HG03469 (cell line): ENCODE results near the gene PLEKHA5.
"Not testable (repeated sequence)": the region's sequence is repeated elsewhere in the genome, so short reads cannot be mapped to it uniquely, and the experiment has no call there.

Experiments used
- ATAC-seq: cut with Tn5 transposase; IDR thresholded peaks from one replicate; pipeline ENCODE4 v1.9.1; 2021; ENCODE audit warnings: mild to moderate bottlenecking, moderate library complexity, moderate number of reproducible peaks; ENCODE audit not compliant: unreplicated experiment

PLEKHA5 gene

DNA sequence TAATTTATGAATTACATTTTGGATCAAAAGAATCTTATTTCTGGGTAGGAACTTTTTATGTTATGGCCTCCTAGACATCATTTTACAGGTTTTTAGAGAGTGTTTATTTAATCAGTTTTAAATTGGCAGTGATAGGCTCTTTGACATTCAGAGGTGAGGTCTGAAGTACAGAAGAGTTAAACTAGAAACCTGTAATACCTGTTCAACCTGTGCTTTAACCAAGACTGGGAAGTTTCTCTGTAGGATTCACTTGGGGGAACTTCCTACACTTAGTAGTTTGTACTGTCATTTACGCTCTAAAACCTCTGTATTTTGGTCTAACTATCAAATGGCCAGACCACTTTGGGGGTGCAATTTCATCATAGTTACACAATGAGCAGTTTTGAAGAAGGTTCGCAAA is 35.9 kb downstream of the PLEKHA5 start:
- no peak for ATAC-seq

DNA sequence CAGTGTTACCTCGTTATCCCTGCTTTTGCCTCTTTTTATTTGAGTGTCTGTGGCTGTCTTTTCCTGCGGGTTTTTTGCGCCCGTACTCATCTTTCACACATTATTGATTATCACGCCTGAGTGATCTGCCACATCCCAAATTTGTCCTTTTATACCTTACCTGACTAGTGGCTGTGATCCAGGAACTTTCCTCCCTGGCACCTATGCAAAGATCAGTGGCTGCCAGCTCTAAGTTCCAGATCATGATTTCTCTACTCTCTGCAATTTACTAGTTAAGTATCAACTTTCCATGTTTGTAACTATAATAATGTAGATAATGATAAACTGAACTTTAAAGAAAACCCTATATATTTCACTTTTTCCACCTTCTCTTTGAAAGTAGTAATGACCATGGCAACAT is 36.9 kb downstream of the PLEKHA5 start:
- ATAC-seq = no peak

DNA sequence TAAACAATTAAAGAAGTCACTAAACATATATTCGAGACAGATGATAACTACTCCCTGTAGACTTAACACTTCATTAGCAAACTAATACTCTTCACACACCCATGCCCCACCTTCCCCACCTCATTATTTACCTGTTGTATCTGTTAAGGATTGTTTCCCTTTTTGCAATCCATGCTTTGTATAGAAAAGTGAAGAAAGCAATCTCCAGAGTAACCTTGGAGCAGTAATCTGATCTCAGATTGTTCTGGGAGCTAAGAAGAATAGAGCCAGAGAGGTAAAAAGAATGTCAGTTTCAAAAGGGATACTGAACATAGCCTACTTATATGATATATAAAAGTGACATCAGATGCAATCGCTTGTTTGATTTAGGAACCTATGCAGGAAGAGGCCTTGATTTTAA is 37.4 kb downstream of the PLEKHA5 start:
- no peak for ATAC-seq

DNA sequence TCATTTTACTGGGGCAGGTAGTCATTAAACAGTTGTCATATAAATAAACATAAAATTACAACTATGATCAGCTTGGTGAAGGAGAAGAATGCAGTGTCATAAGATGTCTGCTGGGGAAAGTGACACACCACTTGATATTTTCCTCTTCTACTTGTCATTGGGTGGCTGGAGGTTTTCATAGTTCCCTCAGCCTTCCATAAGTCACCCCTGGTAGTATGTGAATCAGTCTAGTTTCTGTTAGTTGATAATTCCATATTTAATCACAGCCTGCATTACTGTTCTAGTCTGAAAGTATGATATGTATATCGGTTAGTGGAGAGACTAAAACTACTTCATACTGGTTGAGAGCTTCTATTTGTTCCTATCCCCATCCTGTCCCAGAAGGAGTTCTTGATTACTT is 38.2 kb downstream of the PLEKHA5 start:
- no peak for ATAC-seq

DNA sequence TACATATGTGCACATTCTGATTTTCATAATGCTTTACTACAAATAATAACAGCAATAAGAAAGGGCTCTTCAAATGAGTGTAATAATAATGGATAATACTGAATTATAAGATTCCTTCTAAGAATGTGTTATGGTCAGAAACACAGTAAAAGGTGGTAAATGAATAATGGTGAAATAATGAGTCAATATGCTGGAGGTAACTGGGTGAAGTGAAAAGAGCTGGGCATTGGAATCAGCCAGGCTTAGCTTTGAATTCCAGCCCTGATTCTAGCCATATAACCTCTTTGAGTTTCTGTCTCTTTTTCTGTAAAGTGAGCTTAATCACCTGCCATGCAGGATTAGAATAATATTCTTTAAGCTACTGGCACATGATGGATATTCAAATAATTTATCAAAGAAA is 39.1 kb downstream of the PLEKHA5 start:
- ATAC-seq = no peak

DNA sequence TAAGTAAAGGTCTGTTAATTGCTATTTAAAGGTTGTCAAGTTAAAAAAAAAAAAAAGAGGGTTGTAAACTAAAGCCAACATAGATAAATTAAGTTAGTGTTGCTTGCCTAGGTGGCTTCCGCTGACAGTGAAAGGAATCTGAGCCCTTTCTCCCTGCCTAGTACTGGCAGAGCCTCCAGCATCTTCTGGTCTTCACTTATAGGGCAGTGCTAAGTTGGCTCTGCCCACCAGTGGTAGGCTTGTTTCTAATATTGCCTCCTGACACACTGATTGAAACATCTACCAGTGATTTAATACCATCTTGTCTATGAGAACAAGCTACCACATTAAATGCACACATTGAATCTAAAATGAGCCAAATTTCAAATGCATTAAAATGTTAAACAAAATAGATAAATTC is 39.7 kb downstream of the PLEKHA5 start:
- no peak for ATAC-seq

DNA sequence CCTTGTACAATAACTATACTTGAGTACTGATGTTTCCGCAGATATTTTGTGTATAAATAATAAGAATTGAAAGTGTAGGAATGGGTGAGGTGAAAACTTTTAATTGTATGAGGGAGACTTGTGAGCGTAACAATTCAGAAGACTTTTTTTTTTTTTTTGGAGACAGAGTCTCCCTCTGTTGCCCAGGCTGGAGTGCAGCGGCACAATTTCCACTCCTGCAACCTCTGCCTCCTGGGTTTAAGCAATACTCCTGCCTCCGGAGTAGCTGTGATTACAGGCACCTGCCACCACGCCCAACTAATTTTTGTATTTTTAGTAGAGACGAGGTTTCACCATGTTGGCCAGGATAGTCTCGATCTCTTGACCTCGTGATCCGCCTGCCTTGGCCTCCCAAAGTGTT is 40.8 kb downstream of the PLEKHA5 start:
- not testable (repeated sequence) for ATAC-seq

DNA sequence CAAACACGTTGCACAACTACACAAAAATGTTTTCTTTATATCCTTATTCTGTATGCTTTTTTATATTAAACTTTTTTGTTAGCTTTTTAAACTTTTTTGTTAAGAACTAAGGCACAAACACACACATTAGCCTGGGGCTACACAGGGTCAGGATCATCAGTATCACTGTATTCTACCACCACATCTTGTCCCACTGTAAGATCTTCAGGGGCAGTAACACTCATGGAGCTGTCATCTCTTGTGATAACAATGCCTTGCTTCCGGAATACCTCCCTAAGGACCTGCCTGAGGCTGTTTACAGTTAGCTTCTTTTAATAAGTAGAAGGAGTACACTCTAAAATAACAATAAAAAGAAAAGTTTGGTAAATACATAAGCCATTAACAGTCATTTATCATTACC is 42.2 kb downstream of the PLEKHA5 start:
- ATAC-seq = no peak

DNA sequence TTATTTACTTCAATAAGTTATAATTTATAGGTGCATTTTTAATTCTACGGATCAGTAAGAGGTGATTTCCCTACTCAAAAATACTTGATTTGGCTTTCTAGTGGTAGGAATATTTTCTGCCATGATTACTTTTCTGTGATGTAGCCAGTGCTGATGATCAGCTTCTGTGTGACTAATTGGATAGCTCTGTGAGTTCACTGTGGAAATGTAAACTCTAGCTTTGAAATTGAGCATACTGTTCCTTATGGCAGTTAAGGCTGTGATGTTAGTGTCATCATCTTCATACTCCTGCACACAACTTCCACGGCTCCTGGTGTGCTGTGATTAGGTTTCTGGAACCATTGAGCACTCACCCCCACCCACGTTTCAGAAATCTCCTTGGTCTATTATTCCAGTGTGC is 48.2 kb downstream of the PLEKHA5 start:
- no peak for ATAC-seq

DNA sequence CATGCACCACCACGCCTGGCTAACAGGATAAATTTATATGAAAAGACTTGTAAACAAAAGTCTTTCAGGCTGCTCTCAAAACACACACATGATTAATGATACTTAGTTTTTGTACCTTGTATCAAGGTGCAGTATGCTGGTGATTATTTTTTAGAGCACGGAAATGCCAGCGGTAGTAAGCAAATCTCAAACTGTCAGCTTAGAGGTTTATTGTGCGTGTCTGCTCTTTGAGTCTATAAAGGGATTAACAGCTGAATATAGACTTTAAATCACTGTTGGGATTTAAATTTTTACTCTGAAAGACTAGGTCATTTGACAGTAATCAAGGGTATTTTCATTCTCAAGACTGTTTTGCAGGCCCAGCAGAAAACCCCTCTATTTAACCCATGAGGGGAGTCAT is 50.5 kb downstream of the PLEKHA5 start:
- no peak for ATAC-seq

DNA sequence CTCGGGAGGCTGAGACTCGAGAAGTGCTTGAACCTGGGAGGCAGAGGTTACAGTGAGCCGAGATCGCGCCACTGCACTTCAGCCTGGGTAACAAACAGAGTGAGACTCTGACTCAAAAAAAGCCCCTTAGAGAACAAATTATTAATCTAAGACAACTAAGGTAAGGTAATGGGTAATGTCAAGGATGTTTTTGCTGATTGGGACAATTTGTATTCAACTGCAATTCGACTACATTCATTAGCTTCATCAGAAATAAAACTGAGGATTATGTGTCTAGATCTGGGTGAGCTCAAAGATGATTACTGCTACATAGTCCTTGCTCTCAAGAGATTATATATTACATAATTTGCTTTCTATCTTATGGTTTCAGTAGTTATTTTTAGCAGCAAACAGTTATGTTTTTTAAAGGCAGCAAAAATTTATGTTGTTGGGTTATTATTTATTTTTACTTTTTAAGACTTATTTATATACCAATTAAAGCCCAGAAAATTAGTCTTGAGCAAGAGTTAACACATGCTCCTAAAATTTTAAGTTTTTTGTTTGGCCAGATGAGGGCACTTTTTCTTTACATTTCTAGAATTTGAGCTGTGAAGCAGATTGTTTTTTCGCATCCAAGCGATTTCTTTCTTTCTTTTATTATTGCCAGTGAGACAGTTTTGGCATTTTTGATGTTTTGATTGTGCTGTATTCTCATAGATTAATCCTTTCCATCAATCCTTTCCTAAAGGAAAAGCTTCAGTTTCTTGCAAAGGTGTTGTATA is 52.3 kb downstream of the PLEKHA5 start:
- ATAC-seq = no peak

DNA sequence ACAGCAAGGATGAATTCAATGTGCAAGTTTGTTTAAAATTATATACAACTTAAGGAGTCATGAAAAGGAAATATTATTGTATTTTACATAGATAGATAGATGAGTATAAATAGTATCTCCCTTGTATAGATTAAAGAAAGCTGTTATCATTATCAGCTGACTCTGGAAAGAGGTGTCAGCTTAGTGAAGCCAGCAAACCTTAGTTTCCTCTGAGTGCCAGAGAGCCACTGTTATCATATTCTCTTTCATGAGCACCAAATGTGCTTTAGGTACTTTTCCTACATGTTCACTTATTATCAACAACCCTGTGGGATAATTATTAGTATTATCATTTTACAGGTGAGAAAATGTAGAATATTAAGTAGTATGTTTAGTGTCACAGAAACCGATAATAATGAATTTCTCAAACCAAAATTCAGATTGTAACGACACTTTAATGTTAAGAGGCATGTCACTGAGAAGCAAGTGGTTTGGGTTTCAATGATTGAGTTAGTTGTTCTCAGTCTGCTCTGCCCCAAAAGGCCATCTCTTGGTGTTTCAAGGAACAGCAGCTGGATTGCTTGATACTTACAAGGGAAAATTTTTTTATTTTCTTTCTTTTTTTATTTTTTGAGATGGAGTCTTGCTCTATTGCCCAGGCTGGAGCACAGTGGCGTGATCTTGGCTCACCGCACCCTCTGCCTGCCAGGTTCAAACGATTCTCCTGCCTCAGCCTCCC is 53.7 kb downstream of the PLEKHA5 start:
- ATAC-seq = no peak

DNA sequence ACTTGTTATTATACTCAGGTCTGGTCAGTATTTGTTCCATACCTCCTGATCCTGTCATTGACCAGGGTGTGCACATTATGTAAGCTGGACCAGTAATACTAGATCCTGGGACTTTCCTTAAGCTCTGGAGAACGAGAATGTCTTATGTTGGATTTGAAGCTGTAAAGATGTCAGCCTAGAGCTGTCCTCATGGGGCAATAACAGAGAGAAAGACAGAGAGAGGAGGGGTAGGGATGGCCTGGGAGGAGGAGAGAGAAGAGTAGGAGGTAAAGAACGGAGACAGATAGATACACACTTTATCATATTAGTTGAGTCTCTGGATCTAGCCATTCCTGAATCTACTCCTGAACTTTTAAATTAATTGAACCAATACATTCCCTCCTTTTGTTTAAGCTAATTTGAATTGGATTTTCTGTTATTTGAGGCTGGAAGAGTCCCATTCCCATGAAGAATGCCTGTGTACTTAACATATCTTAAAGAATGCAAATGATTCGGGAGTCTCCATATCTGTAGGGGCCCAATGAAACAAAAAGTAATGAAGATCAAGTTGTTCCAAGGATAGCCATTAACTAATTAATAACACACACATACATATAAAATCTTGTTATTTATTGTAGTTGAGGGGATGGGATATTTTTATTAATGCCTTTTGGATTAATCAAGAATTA is 55.9 kb downstream of the PLEKHA5 start:
- no peak for ATAC-seq

DNA sequence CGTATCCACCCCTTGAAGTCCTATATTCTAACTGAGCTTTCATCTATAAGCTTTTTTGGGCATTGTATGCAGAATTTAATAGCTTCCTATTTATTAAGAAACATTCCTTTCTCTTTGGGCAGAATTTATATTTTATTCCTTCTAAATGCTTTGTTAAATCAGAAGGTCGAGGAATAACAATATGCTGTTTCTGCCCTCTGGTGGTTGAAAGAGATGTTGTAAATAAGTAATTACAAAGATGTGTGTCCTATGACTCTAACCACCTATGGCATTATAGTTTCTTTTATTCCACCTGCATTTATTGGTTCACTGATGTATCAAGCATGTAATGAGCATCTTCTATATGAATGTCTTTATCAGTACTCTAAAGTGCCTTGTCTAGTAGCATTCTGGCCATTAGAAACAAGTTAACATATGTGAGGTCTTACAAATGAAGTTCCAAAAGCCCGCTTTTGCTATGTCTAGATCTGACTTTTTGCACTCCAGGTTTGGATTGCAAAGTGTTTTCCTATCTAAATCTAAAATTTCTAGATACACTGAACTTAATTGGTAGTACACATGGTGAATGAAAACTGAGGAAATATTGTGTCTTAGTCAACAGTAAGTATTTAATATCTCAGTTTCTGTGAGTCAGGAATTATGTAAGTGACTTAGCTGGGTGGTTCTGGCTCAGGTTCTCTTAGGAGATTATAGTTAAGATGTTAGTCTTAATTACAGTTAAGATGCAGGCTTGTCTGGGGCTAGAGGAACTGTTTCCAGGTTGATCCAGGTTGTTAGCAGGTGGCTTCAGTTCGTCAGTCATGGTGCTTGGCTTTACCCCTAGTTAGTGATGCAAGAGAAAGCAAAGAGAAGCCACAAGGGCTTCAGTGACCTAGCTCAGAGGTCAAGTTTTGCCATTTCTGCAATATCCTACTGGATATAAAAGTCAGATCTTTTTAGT is 57.5 kb downstream of the PLEKHA5 start:
- ATAC-seq = no peak

DNA sequence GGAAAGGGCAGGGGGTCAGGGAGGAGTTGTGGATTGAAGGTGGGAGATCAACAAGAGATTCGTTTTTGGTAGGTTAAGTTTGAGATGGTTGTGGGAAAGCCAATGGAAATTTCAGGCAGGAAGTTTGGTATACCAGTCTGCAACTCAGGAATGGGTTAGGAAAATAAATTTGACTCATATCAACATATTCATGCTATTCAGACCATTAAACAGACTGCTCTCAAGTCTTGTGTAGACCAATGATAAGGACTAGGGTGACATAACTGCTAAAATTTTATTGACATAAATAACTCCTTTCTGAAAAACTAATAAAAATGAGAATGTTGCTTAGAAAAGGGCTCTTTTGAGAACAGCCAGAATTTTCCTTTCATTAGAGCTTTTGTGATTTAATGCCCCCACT is 60.0 kb downstream of the PLEKHA5 start:
- no peak for ATAC-seq

DNA sequence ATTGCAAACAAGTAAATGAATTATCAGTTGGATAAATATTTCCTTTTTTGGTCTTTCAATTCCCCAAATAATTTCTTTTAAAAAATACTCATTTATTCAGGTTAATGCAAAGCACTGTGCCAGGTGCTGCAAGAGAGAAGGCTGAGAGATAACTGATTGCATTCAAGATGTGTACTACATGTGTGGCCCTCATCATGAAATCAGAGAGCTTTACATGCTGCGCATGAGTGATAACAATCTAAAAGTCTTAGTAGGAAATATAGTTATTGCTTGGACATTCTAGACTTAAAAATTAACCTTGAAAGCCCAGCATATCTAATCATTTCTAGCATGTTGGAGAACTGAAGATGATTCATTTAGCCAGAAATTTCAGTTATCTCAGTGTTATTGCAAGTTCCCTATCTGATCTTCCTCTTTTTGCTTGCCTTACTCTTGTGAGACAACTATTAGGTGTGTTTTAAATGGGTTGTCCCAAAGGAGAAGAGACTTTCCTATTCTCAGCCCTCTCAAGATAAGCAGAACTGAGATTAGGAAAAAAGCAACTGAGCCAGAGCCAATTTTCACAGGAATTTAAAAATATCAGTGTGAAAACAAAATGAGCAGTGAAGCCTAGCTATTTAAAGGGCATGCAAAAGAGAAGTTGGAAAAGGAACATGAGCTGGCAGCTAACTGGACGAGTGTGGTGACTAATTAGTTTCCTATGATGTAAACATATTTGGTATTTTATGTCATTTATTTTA is 60.9 kb downstream of the PLEKHA5 start:
- no peak for ATAC-seq

DNA sequence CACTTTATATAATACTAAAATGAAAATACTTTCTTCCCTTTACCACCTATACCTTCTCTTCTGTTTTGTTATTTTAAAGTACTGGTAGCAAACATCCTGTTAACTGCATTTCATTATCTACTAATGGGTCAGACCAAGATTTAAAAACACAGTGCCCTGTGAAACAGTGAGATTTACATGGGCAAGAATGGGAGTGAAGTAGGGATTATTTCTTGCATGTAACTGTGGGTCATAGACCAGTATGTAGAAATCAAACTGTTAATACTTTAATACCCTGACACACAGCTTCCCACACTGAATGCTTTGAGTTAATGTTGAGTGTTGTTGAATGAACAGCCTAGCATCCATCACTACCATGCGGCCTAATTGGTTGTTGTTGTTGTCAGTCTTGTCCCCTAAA is 61.6 kb downstream of the PLEKHA5 start:
- ATAC-seq = no peak

DNA sequence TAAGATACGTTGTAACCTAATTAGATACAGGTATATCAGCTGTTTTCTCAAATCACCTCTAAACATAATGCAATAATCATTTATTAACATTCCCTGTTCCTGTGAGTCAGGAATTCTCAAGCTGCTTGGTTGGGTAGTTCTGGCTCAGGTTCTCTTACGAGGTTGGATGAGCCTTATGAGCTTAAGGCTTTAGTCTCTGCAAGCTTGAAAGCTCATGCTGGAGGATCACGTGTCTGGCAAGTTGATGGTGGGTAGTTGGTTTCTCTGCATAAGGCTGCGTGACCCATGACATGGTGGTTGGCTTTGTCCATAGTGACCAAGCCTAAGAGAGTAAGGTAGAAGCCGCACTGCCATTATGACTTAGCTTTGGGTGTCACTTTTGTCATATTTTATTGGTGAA is 62.0 kb downstream of the PLEKHA5 start:
- ATAC-seq = no peak

DNA sequence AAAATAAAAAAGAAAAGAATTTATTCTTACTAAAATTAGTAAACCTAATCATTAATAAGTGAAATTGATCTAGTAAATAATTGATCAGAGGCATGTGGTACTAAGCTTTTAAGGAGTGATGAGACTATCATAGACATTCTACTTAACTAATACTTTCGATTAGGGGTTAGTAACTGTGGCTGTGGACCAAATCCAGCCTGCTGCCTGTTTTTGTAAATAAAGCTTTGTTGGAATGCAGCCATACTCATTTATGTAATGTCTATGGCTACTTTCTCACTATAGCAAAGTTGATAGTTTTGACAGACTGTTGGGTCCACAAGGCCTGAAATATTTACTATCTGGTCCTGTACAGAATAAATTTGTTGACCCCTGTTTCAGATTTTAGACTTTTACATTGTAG is 63.2 kb downstream of the PLEKHA5 start:
- no peak for ATAC-seq

DNA sequence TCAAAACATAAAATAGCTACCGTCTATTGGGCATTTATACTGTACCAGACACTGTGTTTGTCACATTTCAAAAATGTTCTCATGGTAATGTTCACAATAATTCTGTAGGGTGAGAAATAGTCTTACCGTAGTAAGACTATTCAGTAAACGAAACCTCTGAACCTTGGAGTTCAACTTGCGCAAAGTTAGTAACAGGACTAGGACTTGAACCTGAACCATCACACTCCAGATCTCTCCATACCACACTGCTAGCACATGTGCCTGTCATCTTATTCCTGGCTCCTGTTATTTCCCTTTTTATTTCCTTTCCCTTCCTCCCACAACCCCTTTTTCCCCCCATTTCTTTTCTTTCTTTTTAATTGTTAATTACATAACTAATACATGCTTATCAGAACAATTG is 65.4 kb downstream of the PLEKHA5 start:
- no peak for ATAC-seq
